Measurements from ENCODE around the gene TMEM259. TPM values are rescaled to one million over a fixed set of nuclear protein-coding genes. Genes with fewer than 3 reads are reported as not detected.
A peak's percentile ranks its signal among the peaks of the same experiment; 100 is the strongest.

TMEM259 gene
- total and polyA plus RNA-seq, 9 of the 15 experiments (the other 6 are each of a cell fraction or from before 2014, with no cell fraction given), result 0.52 to 231 (median 63.6) TPM

DNA sequence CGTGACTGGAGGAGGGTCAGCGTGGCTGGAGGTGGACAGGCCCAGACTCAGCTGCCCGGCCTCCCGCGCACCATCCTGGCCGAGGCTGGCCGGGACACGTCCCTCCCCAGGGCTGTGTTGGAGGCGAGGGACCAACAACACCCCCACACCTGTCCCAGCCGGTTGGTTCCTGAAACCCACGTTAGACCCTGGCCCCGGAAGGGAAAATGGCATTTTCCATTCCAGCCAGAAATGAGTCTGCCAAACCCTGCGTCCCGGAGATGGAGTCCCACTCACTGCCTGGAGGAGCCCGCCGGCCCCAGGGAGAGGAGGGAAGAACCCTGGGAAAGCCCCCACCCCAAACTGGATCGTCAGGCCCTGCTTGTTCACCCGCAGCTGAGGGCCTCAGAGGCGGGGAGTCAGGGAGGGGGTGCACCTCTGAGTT is 41.6 kb downstream of the TMEM259 start (continued):
- TF ChIP-seq ZBTB40 (IDR thresholded peaks at IDR 0.05), result no peak
- TF ChIP-seq ZBTB40 (CRISPR knock-in tag; IDR thresholded peaks at IDR 0.05), result no peak
- TF ChIP-seq MAFG (tag; conservative IDR thresholded peaks at IDR 0.05), result no peak
- no peak for TF ChIP-seq ZNF224 (CRISPR knock-in tag; IDR thresholded peaks at IDR 0.05)
- no peak for TF ChIP-seq SIRT6 (IDR thresholded peaks at IDR 0.05; ENCODE audit: low read depth, low read length)
- no peak for TF ChIP-seq ZNF695 (CRISPR knock-in tag; IDR thresholded peaks at IDR 0.05)
- no peak for TF ChIP-seq ZNF589 (CRISPR knock-in tag; IDR thresholded peaks at IDR 0.05; ENCODE audit: low read depth)
- no peak for TF ChIP-seq MTA3 (IDR thresholded peaks at IDR 0.05; ENCODE audit: borderline replicate concordance)
- peak; percentile 39; the same call in 1 of the 2 replicates for TF ChIP-seq ZFX (CRISPR knock-in tag; IDR thresholded peaks at IDR 0.05)
- no peak for TF ChIP-seq SOX6 (IDR thresholded peaks at IDR 0.05)
- TF ChIP-seq SREBF1 (IDR thresholded peaks at IDR 0.05; ENCODE audit: borderline replicate concordance, low read depth, low read length), result no peak
- no peak for TF ChIP-seq ZNF165 (CRISPR knock-in tag; IDR thresholded peaks at IDR 0.05; ENCODE audit: borderline replicate concordance)
- TF ChIP-seq ZNF232 (CRISPR knock-in tag; IDR thresholded peaks at IDR 0.05), result no peak
- TF ChIP-seq POLR2G (IDR thresholded peaks at IDR 0.05; ENCODE audit: low read depth, low read length), result peak; percentile 57
